ENCODE results near the gene MAGI1.

The MAGI1 gene

GRCh38 chr3:65607101-65607500 is 431.6 kb downstream of the MAGI1 start:
- no peak for TF ChIP-seq JUND (IDR thresholded peaks at IDR 0.05; ENCODE audit: low read depth)
- DNase-seq (ENCODE audit: low read depth in 1 of 2, low spot score in 1 of 2): no peak
- in situ Hi-C loops (cut with HindIII; ENCODE audit: low pct_unique_long_range_greater_than_20kb, low sequenced_read_pairs): no loop called here

GRCh38 chr3:65605876-65606432 is 432.8 kb downstream of the MAGI1 start:
- DNase-seq (ENCODE audit: low read depth in 1 of 2, low spot score in 1 of 2): no peak
- TF ChIP-seq JUND (IDR thresholded peaks at IDR 0.05; ENCODE audit: low read depth): no peak
- in situ Hi-C loops (cut with HindIII; ENCODE audit: low pct_unique_long_range_greater_than_20kb, low sequenced_read_pairs): no loop called here

GRCh38 chr3:65604863-65605526 is 433.7 kb downstream of the MAGI1 start:
- no peak for TF ChIP-seq JUND (IDR thresholded peaks at IDR 0.05; ENCODE audit: low read depth)
- in situ Hi-C loops (cut with HindIII; ENCODE audit: low pct_unique_long_range_greater_than_20kb, low sequenced_read_pairs): no loop called here
- no peak for DNase-seq (ENCODE audit: low read depth in 1 of 2, low spot score in 1 of 2)

GRCh38 chr3:65603631-65604030 is 435.1 kb downstream of the MAGI1 start:
- no peak for DNase-seq (ENCODE audit: low read depth in 1 of 2, low spot score in 1 of 2)
- in situ Hi-C loops (cut with HindIII; ENCODE audit: low pct_unique_long_range_greater_than_20kb, low sequenced_read_pairs): no loop called here
- no peak for TF ChIP-seq JUND (IDR thresholded peaks at IDR 0.05; ENCODE audit: low read depth)

DNA sequence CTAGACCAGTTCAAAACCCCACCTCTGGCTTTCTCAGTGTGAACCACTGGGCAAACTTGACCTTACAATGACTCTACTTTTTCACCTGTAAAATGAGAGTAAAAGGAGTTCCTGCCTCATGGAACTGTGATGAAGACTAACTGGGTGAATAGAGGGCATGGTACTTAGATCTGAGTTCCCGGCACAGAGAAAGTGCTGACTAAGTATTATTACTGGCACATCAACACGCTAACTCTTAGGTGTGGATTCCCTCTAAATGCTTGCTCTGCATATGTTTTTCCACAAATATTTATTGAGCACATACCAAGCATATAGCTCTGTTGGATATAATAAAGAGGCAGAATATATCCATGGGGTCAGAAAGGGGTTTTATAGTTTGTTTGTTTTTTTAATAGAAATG is 437.8 kb downstream of the MAGI1 start:
- no peak for TF ChIP-seq JUND (IDR thresholded peaks at IDR 0.05; ENCODE audit: low read depth)
- no peak for DNase-seq (ENCODE audit: low read depth in 1 of 2, low spot score in 1 of 2)
- in situ Hi-C loops (cut with HindIII; ENCODE audit: low pct_unique_long_range_greater_than_20kb, low sequenced_read_pairs): no loop called here

DNA sequence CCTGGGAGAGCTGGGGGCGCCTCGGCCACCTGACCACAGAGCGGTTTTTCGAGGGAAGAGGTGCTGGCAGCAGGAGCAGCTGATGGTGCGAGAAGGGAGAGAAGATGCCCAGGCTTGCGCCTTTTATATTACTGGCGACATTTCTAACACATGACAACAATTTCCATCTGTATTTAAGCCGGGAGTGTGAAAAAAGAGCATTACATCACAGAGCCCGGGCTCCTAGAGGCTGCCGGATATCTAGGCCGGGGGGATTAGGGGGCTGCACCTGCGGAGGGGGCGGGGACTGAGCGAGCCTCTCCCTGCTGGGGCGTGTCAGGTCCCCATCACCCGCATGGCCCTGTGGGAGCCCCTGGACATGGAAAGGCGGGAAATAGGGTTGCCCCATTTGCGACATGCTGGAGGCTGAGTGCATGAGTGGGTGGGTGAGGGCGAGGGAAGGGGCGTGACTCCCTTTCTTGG is 440.7 kb downstream of the MAGI1 start:
- in situ Hi-C loops (cut with HindIII; ENCODE audit: low pct_unique_long_range_greater_than_20kb, low sequenced_read_pairs): no loop called here
- DNase-seq (ENCODE audit: low read depth in 1 of 2, low spot score in 1 of 2): no peak
- TF ChIP-seq JUND (IDR thresholded peaks at IDR 0.05; ENCODE audit: low read depth): no peak

DNA sequence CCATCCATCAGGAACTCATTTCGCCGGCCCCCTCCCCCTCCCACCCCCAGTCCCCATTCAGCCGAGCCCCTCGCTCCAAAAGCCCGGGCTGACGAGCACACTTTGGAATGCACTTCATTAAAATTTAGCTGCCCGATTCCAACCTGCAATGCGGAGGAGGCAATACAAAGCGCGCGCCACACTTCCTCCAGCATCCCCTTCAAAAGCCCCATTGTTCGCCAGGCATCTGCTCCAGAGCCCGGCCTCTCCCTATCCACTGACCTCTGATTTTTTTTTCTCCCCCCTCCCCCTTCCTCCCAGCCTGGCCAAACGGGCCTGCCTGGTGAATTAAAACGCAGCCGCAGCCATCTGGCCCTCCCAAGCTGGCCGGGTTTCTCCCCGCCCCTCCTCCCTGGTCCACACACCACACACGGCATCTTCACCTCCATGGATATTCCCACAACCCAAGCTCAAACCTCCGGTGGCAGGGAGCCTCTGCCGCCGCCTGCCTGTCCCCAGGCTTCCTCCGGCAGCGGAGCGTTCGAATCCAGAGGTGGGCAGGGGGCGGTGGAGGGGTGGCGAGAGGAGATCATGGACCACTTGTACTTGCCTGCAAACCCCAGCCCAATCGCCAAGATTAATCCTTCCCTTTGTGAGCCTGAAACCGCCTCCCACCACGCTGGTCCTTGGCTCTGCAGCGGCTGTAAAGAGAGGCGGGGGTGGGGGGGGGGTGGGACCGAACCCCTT is 441.3 kb downstream of the MAGI1 start:
- no peak for DNase-seq (ENCODE audit: low read depth in 1 of 2, low spot score in 1 of 2)
- TF ChIP-seq JUND (IDR thresholded peaks at IDR 0.05; ENCODE audit: low read depth): no peak
- in situ Hi-C loops (cut with HindIII; ENCODE audit: low pct_unique_long_range_greater_than_20kb, low sequenced_read_pairs): no loop called here

- in situ Hi-C loops (cut with HindIII; ENCODE audit: low pct_unique_long_range_greater_than_20kb, low sequenced_read_pairs): no loop called here
- no peak for DNase-seq (ENCODE audit: low read depth in 1 of 2, low spot score in 1 of 2)
- TF ChIP-seq JUND (IDR thresholded peaks at IDR 0.05; ENCODE audit: low read depth): no peak
These were observed 442.0 kb downstream of the MAGI1 start for GRCh38 chr3:65596571-65597225.

- DNase-seq (ENCODE audit: low read depth in 1 of 2, low spot score in 1 of 2): no peak
- in situ Hi-C loops (cut with HindIII; ENCODE audit: low pct_unique_long_range_greater_than_20kb, low sequenced_read_pairs): no loop called here
- no peak for TF ChIP-seq JUND (IDR thresholded peaks at IDR 0.05; ENCODE audit: low read depth)
These were observed 442.8 kb downstream of the MAGI1 start for GRCh38 chr3:65596029-65596300.

DNA sequence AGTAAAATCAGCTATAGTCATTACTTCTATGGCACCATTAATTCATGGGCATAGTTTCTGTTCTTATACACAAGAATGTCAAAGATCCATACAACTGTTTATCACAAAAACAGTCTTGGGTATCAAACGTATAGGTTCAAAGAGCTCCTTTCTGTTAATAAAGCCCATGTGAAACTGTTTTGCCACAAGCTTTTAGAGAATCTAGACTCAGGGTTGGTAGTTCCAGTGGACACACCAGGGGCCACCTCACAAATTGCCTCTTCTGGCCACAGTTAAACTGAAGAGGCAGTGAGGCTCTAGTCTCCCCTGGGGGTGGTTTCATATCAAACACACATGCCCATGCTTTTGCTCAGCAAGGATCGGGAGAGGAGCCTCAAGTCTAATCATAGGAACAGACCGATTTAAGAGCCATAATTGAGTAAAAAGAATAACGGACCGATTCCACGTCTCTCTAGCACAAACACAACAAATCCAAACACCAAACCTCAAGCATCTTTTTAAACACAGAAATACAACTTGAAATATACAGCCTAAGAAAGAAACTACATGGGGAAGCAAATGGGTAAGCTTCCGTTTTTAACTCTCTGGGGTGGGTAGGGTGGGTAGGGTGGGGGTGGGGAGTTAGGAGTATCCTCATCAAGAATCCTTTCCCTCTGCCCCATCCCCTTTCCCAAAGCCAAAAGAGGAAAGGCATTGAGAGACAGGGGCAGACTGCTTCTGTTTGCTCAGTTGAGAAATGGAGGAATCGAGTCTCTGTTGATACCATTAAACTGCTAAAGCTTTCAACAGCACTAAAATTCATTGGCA is 443.3 kb downstream of the MAGI1 start:
- in situ Hi-C loops (cut with HindIII; ENCODE audit: low pct_unique_long_range_greater_than_20kb, low sequenced_read_pairs): no loop called here
- TF ChIP-seq JUND (IDR thresholded peaks at IDR 0.05; ENCODE audit: low read depth): no peak
- no peak for DNase-seq (ENCODE audit: low read depth in 1 of 2, low spot score in 1 of 2)

DNA sequence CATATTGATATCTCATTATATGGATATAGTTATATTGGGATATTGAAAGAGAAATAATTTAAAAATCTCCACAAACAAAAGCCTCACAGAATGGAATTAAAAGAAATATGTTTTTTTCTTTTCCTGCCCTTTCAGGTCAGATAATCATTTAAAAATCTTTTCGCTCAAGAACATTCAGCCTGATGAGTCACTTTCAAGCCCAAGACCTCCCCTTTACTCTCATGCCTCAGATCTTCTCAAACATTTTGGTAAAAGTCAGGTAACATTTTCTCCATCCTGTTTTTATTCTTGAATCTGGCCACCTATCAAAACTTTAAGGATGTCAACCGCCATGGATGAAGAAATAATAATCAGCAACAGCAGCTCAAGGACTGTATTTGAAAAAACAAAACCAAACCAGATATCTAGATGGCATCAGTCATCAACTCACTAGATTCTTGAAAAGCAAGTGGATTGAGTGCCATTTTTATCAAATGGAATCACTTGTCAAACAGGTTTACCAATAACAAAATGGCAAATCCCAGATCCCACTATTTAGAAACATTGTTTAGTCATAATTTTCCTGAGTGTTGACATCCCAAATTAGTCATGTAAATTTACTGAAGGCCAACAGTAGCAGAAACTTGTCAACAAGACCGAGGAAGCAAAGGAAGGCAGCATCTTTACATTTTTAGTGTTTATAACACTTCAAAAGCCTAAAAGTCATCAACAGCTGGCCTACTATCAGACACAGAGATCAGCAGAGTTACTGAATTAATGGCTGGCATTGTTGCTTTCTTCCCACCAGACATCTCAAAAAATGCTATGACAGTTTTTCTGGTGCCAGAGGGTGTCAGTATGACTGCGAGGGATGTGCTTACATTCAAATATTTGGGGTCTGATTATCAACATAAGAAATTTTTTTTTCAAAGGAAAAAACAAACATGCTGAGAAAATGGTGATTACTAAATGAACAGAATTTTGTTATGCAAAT is 444.7 kb downstream of the MAGI1 start:
- no peak for TF ChIP-seq JUND (IDR thresholded peaks at IDR 0.05; ENCODE audit: low read depth)
- in situ Hi-C loops (cut with HindIII; ENCODE audit: low pct_unique_long_range_greater_than_20kb, low sequenced_read_pairs): no loop called here
- no peak for DNase-seq (ENCODE audit: low read depth in 1 of 2, low spot score in 1 of 2)
